Urinary bladder (tissue), 4 donors: ENCODE data around the gene ACRBP. TPM values are rescaled to one million over a fixed set of nuclear protein-coding genes. Genes with fewer than 3 reads are reported as not detected.

ENCODE experiments used
- DNase-seq: peaks from one replicate; pipeline ENCODE4 v3.0.0-alpha.2; 2015; ENCODE audit errors: extremely low spot score
- H3K27ac ChIP-seq: one replicate; pipeline ENCODE4 v1.5.1; 2013; ENCODE audit warnings: low read depth, mild to moderate bottlenecking, moderate library complexity
- H3K36me3 ChIP-seq: one replicate; pipeline ENCODE4 v1.6.1; 2013; ENCODE audit warnings: mild to moderate bottlenecking, moderate library complexity; ENCODE audit not compliant: insufficient read depth
- H3K4me1 ChIP-seq: one replicate; pipeline ENCODE4 v1.6.1; 2013; ENCODE audit warnings: mild to moderate bottlenecking, moderate library complexity; ENCODE audit not compliant: insufficient read depth
- H3K4me3 ChIP-seq: one replicate; pipeline ENCODE4 v1.5.1; 2013; ENCODE audit warnings: low read depth, low read length
- WGBS: extraction: QIAGEN DNeasy Blood & Tissue Kit; methylation state at CpG from one replicate; pipeline ENCODE4 v1.1.7; 2013; 5-methylcytosine and 5-hydroxymethylcytosine counted together
- polyA plus RNA-seq: library from polyadenylated mRNA; stranded (reverse); fragments of 200-250 nt; gene quantifications from one replicate; pipeline ENCODE4 v1.2.3, GENCODE V29; 2013
- total RNA-seq: library from RNA; depleted of rRNA; stranded (reverse); fragments of >200 nt; gene quantifications from one replicate; pipeline ENCODE4 v1.2.3, GENCODE V29; 2014
- donor health status: healthy with polysubstance abuse.
- donor health status: healthy.

The ACRBP gene
- total and polyA plus RNA-seq, 2 donors = 1.0 to 1.1 TPM

DNA sequence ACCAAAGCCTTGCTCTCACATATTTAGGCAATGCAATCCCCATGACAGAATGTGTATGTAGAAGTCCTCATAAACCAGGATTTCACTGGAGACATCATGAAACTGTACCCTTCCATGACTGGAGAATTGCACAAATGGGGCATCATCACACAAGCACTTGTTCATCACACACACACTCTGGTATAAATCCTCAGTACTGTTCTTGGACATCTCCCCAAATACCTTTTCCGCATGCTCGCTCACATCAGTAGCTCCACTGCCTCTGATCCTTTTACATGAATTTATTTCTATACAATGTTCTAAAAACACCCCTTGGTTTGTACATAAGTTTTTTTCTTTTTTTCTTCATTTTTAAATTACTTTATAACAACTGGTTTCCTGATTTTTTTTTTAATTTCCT is 19.0 kb upstream of the ACRBP start:
- no peak overlapping the region for H3K4me3 ChIP-seq
- peaks cover 3% of the 10 kb centered on the region for H3K36me3 ChIP-seq
- DNase-seq = no peak
- WGBS = 88% methylated on average over 2 of the region's 2 CpGs
- H3K27ac ChIP-seq = no peak overlapping the region
- no peaks in the 10 kb centered on the region for H3K4me1 ChIP-seq

DNA sequence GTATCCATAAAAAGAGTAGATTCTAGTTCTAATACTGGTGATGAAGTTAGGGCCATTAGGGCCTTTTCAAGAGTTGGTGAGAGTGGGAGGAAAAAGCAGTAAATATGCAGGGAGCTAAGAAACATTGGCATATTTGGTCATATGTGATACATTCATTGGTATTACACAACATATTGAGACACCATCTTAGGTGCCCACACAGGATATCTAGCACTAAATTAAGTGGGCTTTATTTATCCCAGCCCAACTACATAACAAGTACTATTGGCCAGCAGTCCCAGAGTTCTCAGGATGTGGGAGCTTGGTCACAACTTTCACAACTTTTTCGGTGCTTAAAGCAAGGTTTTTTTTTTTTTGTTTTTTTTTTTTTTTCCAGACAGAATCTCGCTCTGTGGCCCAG is 17.7 kb upstream of the ACRBP start:
- Histone ChIP-seq H3K36me3 (peaks cover 3% of the 10 kb centered on the region), H3K27ac (no peak overlapping the region), H3K4me3 (no peak overlapping the region), H3K4me1 (no peaks in the 10 kb centered on the region)
- no peak for DNase-seq
- 74% methylated on average over 2 of the region's 2 CpGs for WGBS

DNA sequence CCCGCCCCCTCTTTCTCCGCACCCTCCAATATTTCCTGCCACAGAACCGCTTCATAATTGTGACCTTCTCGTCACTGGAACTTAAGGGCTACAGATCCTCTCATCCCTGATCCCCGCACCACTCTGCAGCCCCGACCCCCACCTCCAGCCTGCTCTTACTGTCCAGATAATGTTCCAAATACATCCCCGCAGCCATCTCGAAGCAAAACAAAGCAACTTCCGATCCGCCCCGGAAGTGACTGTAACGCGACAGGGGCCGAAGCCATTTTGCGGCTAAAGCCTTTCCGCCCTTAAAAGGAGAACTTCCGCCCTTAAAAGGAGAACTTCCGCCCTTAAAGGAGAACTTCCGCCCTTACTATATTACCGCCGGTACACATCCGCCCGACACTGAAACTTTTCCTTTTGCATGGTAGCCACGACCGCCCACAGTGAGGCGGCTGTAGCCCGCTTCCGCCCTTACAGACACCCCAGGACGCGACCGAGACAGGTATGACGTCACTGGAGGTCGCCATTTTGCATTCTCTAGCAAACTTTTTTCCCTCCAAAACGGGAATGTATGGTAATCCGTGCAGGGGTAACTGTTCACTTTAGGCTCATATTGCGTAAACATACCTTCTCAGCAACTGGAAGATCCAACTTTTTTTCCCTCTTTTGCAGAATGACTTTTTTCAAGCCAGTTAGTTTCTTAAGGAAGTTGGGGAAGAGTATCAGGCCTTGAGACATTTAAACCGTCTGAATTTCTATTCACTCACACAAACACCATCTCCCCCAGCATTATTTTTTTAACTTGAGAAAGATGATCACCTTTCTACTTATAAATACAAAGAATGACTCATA is 15.9 kb upstream of the ACRBP start, which contains the start of gene ING4:
Gene ING4, minus strand, starts transcription at position 214 of the 837 bp plus-strand sequence. Its CDS starts 18 bp downstream, at position 196.
- H3K36me3 ChIP-seq = peaks cover 3% of the 10 kb centered on the region
- no peaks in the 10 kb centered on the region for H3K4me1 ChIP-seq
- 2% methylated on average over 37 of the region's 37 CpGs for WGBS
- H3K4me3 ChIP-seq = peak within 1 kb of the TSS; percentile 86
- peak within 1 kb of the TSS; percentile 90 for H3K27ac ChIP-seq
- DNase-seq = peak; percentile 100

DNA sequence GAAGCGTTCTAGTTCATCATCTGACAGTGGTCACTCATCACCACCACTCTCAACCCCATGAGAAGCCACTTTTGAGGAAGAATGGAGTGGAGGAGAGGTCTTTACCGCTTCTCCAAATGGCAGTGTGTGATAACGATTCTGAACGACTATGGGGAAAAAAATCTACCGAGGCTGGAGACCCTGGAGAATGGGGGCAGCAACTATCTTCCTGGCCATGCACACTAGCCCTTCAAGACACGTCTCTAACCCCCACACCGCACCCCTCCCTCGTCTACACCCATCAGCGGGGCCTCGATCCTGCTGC is 15.3 kb upstream of the ACRBP start:
- no peak for DNase-seq
- no peaks in the 10 kb centered on the region for H3K36me3 ChIP-seq
- peak overlapping the region; percentile 90 for H3K27ac ChIP-seq
- H3K4me1 ChIP-seq = no peaks in the 10 kb centered on the region
- peak overlapping the region; percentile 86 for H3K4me3 ChIP-seq
- WGBS = under 1% methylated on average over 10 of the region's 10 CpGs

DNA sequence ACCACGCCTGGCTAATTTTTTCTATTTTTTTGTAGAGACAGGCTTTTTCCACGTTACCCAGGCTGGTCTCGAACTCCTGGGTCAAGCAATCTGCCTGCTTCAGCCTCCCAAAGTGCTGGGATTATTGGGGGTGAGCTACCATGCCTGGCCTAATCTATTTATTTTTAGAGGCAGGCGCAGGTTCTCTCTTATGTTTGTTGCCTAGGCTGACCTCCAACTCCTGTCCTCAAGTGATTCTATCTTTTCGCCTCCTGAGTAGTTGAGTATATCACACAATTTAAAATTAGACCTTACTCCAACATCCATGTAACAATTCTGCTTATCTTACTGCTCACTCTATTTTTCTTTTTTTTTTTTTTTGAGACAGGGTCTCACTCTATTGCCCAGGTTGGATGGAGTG is 6.8 kb upstream of the ACRBP start:
- Histone ChIP-seq H3K36me3 (peaks cover 10% of the 10 kb centered on the region), H3K4me3 (no peak overlapping the region), H3K4me1 (no peaks in the 10 kb centered on the region), H3K27ac (no peak overlapping the region)
- 90% methylated on average over 5 of the region's 5 CpGs for WGBS
- DNase-seq = no peak

DNA sequence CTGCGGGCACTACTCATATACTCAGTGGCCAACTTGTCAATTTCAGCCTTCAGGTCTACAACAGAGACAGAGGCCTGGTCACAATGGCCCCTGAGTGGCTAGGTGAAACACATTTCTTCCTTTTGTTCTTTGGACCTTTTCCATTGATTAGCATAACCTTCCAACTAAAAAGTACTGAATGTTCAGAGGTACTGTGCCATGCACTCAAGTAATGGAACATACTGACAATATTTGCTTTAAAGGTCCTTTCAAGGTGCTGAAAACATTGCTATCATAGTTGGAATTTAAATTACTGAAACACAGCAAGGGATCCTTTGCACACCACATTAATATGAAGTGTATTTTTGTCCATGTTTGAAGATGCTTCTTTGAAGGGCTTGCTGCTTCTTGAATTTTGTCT is 6.1 kb upstream of the ACRBP start:
- Histone ChIP-seq H3K27ac (no peak overlapping the region), H3K4me3 (no peak overlapping the region), H3K4me1 (no peaks in the 10 kb centered on the region), H3K36me3 (peaks cover 10% of the 10 kb centered on the region)
- DNase-seq = no peak
- WGBS = 100% methylated on average over 1 of the region's 1 CpG

DNA sequence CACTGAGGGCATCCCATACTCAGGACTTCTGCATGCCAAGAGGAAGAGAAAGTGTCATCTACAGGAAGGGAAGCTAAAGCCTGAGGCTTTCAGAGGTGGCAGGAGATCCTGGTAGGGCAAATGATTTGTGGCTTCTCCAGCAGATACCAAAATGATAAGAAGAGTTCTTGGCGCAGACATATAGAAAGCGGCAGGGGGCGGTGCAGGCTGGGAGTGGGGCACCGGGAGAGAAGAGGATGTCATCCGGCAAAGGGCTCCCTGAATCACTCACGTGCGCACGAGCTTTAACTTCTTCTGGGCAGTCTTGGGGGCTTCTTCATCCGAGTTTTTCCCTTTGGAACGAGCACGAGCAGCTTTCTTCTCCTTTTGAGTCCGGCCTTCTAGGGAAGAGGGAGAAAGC is 5.2 kb upstream of the ACRBP start:
- no peak overlapping the region for H3K27ac ChIP-seq
- no peak overlapping the region for H3K4me3 ChIP-seq
- no peaks in the 10 kb centered on the region for H3K4me1 ChIP-seq
- H3K36me3 ChIP-seq = peaks cover 10% of the 10 kb centered on the region
- no peak for DNase-seq
- WGBS = 88% methylated on average over 12 of the region's 12 CpGs

DNA sequence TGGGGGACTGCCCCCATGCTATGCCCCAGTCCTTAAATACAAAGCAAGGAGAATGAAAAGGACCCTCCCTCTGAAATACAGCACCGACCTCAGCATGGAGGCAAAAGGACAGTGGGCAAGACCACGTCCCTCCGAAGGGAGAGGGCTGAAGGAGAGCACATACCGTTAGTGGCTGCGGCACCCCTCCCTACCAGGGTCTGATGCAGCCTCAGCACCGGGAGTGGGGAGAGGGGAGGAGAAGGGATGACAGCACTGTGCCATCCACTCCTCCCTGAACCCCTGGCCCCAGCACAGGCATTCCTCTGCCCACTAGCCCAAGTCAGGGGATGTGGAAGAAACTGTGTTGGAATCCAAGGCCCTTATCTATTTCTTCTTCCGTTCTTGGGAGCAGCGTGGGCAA is 3.6 kb upstream of the ACRBP start:
- peaks cover 1% of the 10 kb centered on the region for H3K4me1 ChIP-seq
- H3K4me3 ChIP-seq = no peak overlapping the region
- WGBS = 85% methylated on average over 8 of the region's 8 CpGs
- peaks cover 10% of the 10 kb centered on the region for H3K36me3 ChIP-seq
- DNase-seq = no peak
- H3K27ac ChIP-seq = no peak overlapping the region

DNA sequence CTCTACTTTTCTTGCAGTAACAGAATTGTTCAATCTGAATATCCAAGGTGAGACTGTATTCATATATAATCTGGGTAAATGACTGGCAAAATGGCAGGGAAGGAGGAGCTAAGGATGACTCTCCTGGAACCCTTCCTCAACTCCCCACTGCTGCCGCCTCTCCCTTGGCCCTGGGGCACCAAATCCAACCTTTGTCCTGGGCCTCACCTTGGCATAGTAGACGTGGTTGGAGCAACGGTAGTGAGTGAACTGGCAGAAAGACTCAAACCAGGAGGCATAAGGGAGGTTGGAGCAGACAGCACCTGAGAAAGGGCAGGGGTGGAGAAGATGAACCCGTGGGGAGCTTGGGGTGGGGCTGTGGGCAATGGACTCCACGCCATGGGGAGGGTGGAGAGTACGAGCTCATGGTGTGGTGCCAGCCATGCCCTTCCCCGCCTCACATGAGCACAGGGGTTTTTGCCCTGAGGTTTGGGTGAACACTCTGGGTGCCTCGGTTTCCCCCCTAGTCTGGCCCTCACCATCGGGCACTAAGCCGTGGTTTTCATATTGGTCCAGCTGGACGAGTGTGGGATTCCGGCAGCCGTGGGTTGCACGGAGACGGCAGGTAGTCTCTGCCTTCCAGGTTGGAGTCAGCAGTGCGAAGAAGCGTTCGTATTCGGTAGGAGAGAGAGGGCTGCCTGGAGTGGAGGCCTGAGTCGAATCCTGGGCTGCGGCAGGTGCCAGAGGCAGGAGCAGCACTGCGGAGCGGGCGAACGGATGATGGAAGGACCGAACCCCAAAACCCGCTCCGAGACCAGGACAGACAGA is 753 bp downstream of the ACRBP start:
- DNase-seq = no peak
- Histone ChIP-seq H3K36me3 (peaks cover 2% of the 10 kb centered on the region), H3K4me3 (no peak overlapping the region), H3K4me1 (peaks cover 1% of the 10 kb centered on the region), H3K27ac (no peak overlapping the region)
- WGBS = 63% methylated on average over 28 of the region's 28 CpGs

DNA sequence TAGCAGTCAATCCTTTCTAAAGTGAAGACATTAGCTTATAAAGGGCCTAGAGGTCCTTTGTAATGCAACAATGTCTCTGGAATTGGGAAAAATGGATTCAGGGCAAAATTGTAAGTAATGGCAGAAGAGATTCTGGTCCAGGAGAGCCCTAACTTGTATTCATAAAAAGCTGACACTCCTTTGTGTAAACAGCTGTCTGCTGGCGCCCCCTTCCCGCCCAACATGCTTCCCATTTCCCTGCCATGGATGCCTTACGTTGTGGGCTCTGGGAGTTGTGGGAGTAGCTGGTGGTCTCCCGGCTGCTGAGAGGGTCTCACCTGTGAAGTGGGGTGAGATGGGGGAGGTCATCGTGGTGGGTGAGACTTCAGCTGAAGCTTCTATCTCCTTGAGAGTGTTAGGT is 2.3 kb downstream of the ACRBP start:
- DNase-seq = no peak
- no peak overlapping the region for H3K4me3 ChIP-seq
- peaks cover 1% of the 10 kb centered on the region for H3K4me1 ChIP-seq
- no peaks in the 10 kb centered on the region for H3K36me3 ChIP-seq
- WGBS = 36% methylated on average over 5 of the region's 5 CpGs
- H3K27ac ChIP-seq = no peak overlapping the region

DNA sequence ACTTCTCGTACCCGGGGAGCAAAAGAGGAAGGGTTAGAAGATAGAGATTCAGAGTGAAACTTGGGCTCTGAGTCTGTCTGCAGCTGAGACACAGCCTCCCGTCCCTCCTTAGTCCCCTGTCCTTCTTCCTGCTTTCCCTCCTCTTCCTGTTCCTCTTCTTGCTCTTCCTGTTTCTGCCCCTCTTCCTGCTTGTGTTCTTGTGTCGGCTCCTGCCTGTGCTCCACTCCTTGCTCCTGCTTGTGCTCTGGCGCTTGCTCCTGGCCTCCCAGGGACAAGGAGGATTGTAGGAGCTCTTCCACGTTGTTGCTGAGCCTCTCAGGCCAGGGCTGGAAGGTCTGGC is 3.0 kb downstream of the ACRBP start:
- H3K4me3 ChIP-seq = no peak overlapping the region
- peaks cover 1% of the 10 kb centered on the region for H3K4me1 ChIP-seq
- 69% methylated on average over 6 of the region's 6 CpGs for WGBS
- H3K27ac ChIP-seq = no peak overlapping the region
- no peaks in the 10 kb centered on the region for H3K36me3 ChIP-seq
- DNase-seq = no peak

DNA sequence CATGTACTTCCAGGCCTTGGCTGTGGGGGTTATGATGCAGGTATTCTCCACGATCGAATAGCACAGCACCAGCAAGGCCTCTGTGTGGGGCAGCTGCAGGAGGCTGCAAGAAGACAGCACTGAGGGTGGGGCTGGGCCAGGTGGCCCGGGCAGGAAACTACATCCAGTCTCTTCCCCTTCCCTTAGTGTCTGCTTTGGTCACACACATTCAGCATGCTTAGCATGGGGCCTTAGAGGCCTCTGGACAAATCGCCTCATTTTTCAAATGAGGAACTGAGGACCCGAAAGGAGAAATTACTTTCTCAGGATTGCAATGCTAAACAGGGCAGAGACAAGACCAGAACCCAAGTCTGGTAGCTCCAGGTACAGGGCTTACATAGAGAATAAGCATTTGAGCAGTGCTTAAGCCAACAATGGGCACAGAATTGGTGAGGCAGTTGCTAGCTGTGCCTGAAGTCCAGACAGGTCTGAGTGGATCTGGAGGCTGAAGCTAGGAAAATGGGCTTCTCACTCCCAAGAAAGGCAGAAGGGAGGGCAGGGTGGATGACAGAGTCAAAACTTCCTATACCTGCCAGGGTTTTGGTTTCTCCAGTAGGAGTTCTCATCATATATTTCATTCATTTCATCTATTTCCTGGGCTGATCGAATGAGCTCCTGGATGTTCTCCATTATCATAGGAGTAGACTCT is 3.5 kb downstream of the ACRBP start:
- Histone ChIP-seq H3K27ac (no peak overlapping the region), H3K4me1 (peaks cover 1% of the 10 kb centered on the region), H3K4me3 (no peak overlapping the region), H3K36me3 (no peaks in the 10 kb centered on the region)
- 84% methylated on average over 6 of the region's 6 CpGs for WGBS
- no peak for DNase-seq

DNA sequence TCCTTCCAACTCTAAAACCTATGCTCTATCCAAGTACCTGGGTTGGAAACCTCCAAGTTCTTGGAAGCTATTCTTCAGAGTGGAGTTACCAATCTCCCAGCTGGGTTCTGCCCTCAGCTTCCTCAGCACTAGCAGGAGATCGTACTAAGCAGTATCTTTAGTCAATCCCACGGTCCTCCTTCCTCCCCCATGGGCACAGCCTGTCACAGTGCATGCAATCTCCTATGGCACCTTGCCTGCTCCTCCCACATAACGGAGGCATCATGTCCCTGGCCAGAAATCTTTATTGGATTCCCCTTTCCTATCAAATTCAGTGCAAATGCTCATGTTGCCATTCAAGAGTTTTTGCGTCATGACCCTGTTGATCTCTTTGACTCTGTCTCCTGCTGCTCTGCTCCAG is 6.1 kb downstream of the ACRBP start:
- no peak for DNase-seq

DNA sequence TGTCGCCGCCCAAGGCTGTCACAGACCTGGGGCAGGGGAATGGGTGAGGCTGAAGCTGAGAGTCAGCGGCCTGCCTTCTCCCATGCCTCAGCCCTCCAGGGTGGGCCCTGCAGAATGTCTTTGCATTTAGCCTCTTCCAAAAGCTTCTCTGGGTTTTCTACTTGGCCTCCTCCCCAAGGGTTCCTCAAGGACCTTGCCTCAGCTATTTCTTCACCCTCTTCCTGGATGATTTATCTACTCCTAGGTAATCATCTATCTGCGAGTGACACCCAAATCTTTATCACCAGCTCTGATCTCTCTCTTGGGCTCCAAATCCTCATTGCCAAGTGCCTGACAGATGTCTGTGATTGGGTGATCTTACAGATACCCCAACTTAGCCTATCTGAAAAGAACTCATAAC is 6.7 kb downstream of the ACRBP start:
- DNase-seq = no peak
- Histone ChIP-seq H3K27ac (no peak overlapping the region), H3K4me3 (no peak overlapping the region), H3K4me1 (no peaks in the 10 kb centered on the region), H3K36me3 (no peaks in the 10 kb centered on the region)
- WGBS = 83% methylated on average over 4 of the region's 4 CpGs

More for the DNA sequence above, 6.1 kb downstream of the ACRBP start:
- H3K4me3 ChIP-seq = no peak overlapping the region
- WGBS = 58% methylated on average over 4 of the region's 4 CpGs
- H3K36me3 ChIP-seq = no peaks in the 10 kb centered on the region
- H3K4me1 ChIP-seq = no peaks in the 10 kb centered on the region
- H3K27ac ChIP-seq = no peak overlapping the region
